GM12878 (cell line): ENCODE measurements around the gene DUSP10. TPM values are rescaled to one million over a fixed set of nuclear protein-coding genes. Genes with fewer than 3 reads are reported as not detected.

Experiments used
- ATAC-seq: fragments of 200-7000 bp; cut with Tn5 transposase; 3 replicates; pipeline ENCODE4 v1.9.1; 2020; ENCODE audit warnings: mild to moderate bottlenecking, moderate library complexity
- BruUV-seq: library from RNA; stranded (reverse); fragments of 400-500 nt; replicated peaks from 2 replicates; lab custom pipeline; 2021; lab: Mats Ljungman, UMichigan
- CTCF ChIA-PET: fragments of 300-600 bp; sonication (Branson Sonifier 250); formaldehyde crosslinking; extraction: SDS; loops from one replicate; lab custom pipeline; 2021; ENCODE audit warnings: inconsistent platforms; lab: Yijun Ruan, JAX
- POLR2A ChIA-PET: fragments of 350-600 bp; formaldehyde crosslinking; extraction: SDS; loops from one replicate; lab custom pipeline; 2021; ENCODE audit warnings: inconsistent platforms; lab: Charles Lee
- RAD21 ChIA-PET: fragments of 300-600 bp; sonication (Branson Sonifier 250); formaldehyde crosslinking; loops from one replicate; lab custom pipeline; 2023; ENCODE audit warnings: antibody characterized with exemption; ENCODE audit not compliant: unreplicated experiment; lab: Charles Lee
- SMC1A ChIA-PET: fragments of 300-600 bp; sonication (Branson Sonifier 250); formaldehyde crosslinking; loops from one replicate; lab custom pipeline; 2023; ENCODE audit not compliant: unreplicated experiment, uncharacterized antibody; lab: Charles Lee
- DNase-seq: peaks from one replicate; pipeline ENCODE4 v3.0.0-alpha.2; 2011; ENCODE audit warnings: low read depth, low spot score
- FAIRE-seq: peaks from 3 replicates; lab custom pipeline; 2011; peaks lifted over from hg19 to GRCh38; lab: Jason Lieb, UNC
- H2AFZ ChIP-seq: 2 replicates; pipeline ENCODE4 v1.6.0; 2011; ENCODE audit warnings: low read depth, low read length, control low read depth; ENCODE audit not compliant: control insufficient read depth
- H3K27ac ChIP-seq: 2 replicates; pipeline ENCODE4 v1.5.1; 2011; ENCODE audit warnings: control low read depth; ENCODE audit not compliant: control insufficient read depth, insufficient read depth
- H3K27me3 ChIP-seq, 2 experiments: replicated peaks in 1 of 2; 2 replicates each; pipeline versions ENCODE4 v1.6.0 to v1.6.1; 2011; ENCODE audit warnings: low read length in 1 of 2; ENCODE audit not compliant: control insufficient read depth in 2 of 2, insufficient read depth in 2 of 2
- H3K36me3 ChIP-seq, 2 experiments: 2 replicates each; pipeline ENCODE4 v1.5.1; 2011; ENCODE audit warnings: low read length in 1 of 2; ENCODE audit not compliant: control insufficient read depth in 2 of 2, insufficient read depth in 2 of 2
- H3K4me1 ChIP-seq: 2 replicates; pipeline ENCODE4 v1.6.1; 2011; ENCODE audit warnings: mild to moderate bottlenecking, low read length, moderate library complexity, mixed read lengths; ENCODE audit not compliant: control insufficient read depth, insufficient read depth
- H3K4me2 ChIP-seq: 2 replicates; pipeline ENCODE4 v1.6.0; 2011; ENCODE audit warnings: control low read depth; ENCODE audit not compliant: control insufficient read depth, insufficient read depth
- H3K4me3 ChIP-seq: fragments of 200-600 bp; sonication (generic); 2 replicates; pipeline ENCODE4 v1.5.1; 2016
- H3K79me2 ChIP-seq: 2 replicates; pipeline ENCODE4 v1.6.0; 2011; ENCODE audit warnings: low read length; ENCODE audit not compliant: control insufficient read depth, insufficient read depth
- H3K9ac ChIP-seq: 2 replicates; pipeline ENCODE4 v1.8.0; 2011; ENCODE audit warnings: low read length, control low read depth, mixed read lengths; ENCODE audit not compliant: control insufficient read depth, insufficient read depth
- H3K9me3 ChIP-seq: replicated peaks from 3 replicates; pipeline ENCODE4 v1.5.1; 2011; ENCODE audit warnings: mild to moderate bottlenecking, low read length; ENCODE audit not compliant: control insufficient read depth, insufficient read depth
- H4K20me1 ChIP-seq: 2 replicates; pipeline ENCODE4 v1.6.0; 2011; ENCODE audit not compliant: control insufficient read depth, insufficient read depth
- ATF7 ChIP-seq: fragments of 450-650 bp; IDR thresholded peaks from 2 replicates; pipeline ENCODE4 v1.6.1; 2016; ENCODE audit warnings: low read depth, mild to moderate bottlenecking
- EGR1 ChIP-seq, 2 experiments: IDR thresholded peaks; 1 replicate in 1 of 2; 2 replicates in 1 of 2; pipeline ENCODE4 v1.6.1; 2011 to 2012; ENCODE audit warnings: low read depth in 2 of 2, low read length in 2 of 2, borderline replicate concordance in 1 of 2, mild to moderate bottlenecking in 1 of 2, moderate library complexity in 1 of 2
- KDM1A ChIP-seq: fragments of 200-600 bp; sonication (generic); IDR thresholded peaks from 2 replicates; pipeline ENCODE4 v1.6.1; 2016; ENCODE audit warnings: borderline replicate concordance
- MEF2B ChIP-seq: fragments of 450-650 bp; IDR thresholded peaks from 2 replicates; pipeline ENCODE4 v1.6.1; 2018; ENCODE audit warnings: mild to moderate bottlenecking, moderate library complexity; ENCODE audit not compliant: partially characterized antibody, poor library complexity, severe bottlenecking
- POLR2AphosphoS2 ChIP-seq: IDR thresholded peaks from 2 replicates; pipeline ENCODE4 v1.6.1; 2011; ENCODE audit warnings: low read depth, mild to moderate bottlenecking, low read length, improper control_type of control experiment, moderate library complexity
- SIX5 ChIP-seq: IDR thresholded peaks from 2 replicates; pipeline ENCODE4 v1.6.1; 2011; ENCODE audit warnings: mild to moderate bottlenecking, low read depth, low read length, moderate library complexity; ENCODE audit not compliant: severe bottlenecking
- TCF7 ChIP-seq: IDR thresholded peaks from 2 replicates; pipeline ENCODE4 v1.6.1; 2014; ENCODE audit warnings: antibody characterized with exemption, borderline replicate concordance
- ZSCAN29 ChIP-seq: fragments of 450-650 bp; IDR thresholded peaks from 2 replicates; pipeline ENCODE4 v1.6.1; 2017; ENCODE audit warnings: mild to moderate bottlenecking, moderate library complexity
- WGBS: methylation state at CpG from one replicate; pipeline ENCODE4 v1.1.6; 2016; ENCODE audit warnings: low lambda C conversion rate; ENCODE audit not compliant: insufficient replicate concordance, insufficient coverage; ENCODE audit errors: missing lambda C conversion rate; 5-methylcytosine and 5-hydroxymethylcytosine counted together
- in situ Hi-C: fragments of 300-500 bp; cut with MboI; formaldehyde crosslinking; loops from 9 replicates; pipeline ENCODE4 v1.14.3; 2018; ENCODE audit warnings: mixed read lengths
- intact Hi-C: fragments of 100-400 bp; cut with micrococcal nuclease; formaldehyde crosslinking; loops from one replicate; pipeline ENCODE4 v1.14.2; 2022; ENCODE audit not compliant: unreplicated experiment
- polyA plus RNA-seq, 11 experiments: library from polyadenylated mRNA; depleted of rRNA in 4 of 11; unstranded in 6 of 11; stranded (reverse) in 5 of 11; fragments of >200 nt; fragmentation: Nextera tagmentation in 4 of 11; fragmentation: Illumina TruSeq in 1 of 11; extraction: Ambion mirVana in 4 of 11; extraction: Trizol in 1 of 11; gene quantifications; 1 replicate in 1 of 11; 2 replicates in 10 of 11; pipeline versions ENCODE4 v1.2.1 to v1.2.3, GENCODE V29; 2011 to 2016; ENCODE audit warnings: inconsistent platforms in 2 of 11, missing spikeins in 2 of 11, low read depth in 1 of 11
- total RNA-seq, 4 experiments: library from RNA; depleted of rRNA in 3 of 4; stranded (reverse); fragments of >200 nt in 3 of 4; fragmentation: Illumina TruSeq in 1 of 4; extraction: Trizol in 1 of 4; gene quantifications; 2 replicates each; pipeline versions ENCODE4 v1.2.1 to v1.2.3, GENCODE V29; 2013 to 2021
- TF ChIP-seq, protein P1 (sequence below): fragments of 450-650 bp; IDR thresholded peaks from 2 replicates; pipeline ENCODE4 v1.6.1; 2016; ENCODE audit warnings: mild to moderate bottlenecking

Gene DUSP10
- total and polyA plus RNA-seq, 10 of the 15 experiments (the other 5 are each of a cell fraction or from before 2014, with no cell fraction given), result 20.3 to 38.4 (median 27.8) TPM

DNA sequence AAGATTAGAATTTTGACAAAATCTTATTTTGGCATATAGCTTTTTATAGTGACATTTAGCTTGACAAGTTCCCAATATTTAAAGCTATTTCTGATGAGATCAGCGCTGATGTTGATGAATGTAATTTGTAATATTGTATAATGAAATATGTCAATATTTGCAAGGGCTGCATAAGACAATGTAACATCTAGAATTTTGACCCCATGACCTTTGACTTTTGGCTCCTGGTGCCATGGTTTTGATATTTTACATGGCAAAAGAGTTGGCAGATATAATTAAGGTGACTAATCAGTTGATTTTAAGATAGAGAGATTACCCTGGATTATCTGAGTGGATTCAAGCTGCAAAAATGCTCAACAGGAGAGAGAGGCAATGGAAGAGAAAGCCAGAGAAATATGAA lies 63.9 kb downstream of the DUSP10 start:
- H3K9me3 ChIP-seq, result no peaks in the 10 kb centered on the region; the same call in 2 of the 3 replicates
- FAIRE-seq (no peak), DNase-seq (no peak), ATAC-seq (no peak)
- WGBS, result 94% methylated on average over 1 of the region's 1 CpG
- intact Hi-C loops, result no loop called here
- POLR2A ChIA-PET, result interaction anchor here (1.1 kb wide), 1 partner anchor 14 kb away, joined by 3 read pairs; no protein-coding TSS in a partner anchor
- CTCF ChIA-PET, result interaction anchor here (0.9 to 1.9 kb wide), 4 partner anchors 8 to 31 kb away, joined by 3 to 7 read pairs (median 3); no protein-coding TSS in a partner anchor
- in situ Hi-C loops, result no loop called here
- H3K4me2 ChIP-seq, result no peak overlapping the region
- no peaks in the 10 kb centered on the region for H4K20me1 ChIP-seq
- TF ChIP-seq TCF7, result no peak
- TF ChIP-seq, protein P1, sequence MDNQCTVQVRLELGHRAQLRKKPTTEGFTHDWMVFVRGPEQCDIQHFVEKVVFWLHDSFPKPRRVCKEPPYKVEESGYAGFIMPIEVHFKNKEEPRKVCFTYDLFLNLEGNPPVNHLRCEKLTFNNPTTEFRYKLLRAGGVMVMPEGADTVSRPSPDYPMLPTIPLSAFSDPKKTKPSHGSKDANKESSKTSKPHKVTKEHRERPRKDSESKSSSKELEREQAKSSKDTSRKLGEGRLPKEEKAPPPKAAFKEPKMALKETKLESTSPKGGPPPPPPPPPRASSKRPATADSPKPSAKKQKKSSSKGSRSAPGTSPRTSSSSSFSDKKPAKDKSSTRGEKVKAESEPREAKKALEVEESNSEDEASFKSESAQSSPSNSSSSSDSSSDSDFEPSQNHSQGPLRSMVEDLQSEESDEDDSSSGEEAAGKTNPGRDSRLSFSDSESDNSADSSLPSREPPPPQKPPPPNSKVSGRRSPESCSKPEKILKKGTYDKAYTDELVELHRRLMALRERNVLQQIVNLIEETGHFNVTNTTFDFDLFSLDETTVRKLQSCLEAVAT, result no peak
- TF ChIP-seq POLR2AphosphoS2, result no peak
- no peak for TF ChIP-seq ATF7
- TF ChIP-seq KDM1A, result no peak
- TF ChIP-seq MEF2B, result no peak
- no peak for TF ChIP-seq EGR1 (IDR thresholded peaks at IDR 0.05; ENCODE audit: borderline replicate concordance in 1 of 2, low read depth in 2 of 2, low read length in 2 of 2)
- TF ChIP-seq SIX5, result no peak
- no peak for TF ChIP-seq ZSCAN29
- TF ChIP-seq, all 136 proteins: peak for 0
- Histone ChIP-seq H3K4me1 (no peaks in the 10 kb centered on the region), H3K36me3 (no peaks in the 10 kb centered on the region), H3K27ac (no peak overlapping the region), H3K9ac (no peak overlapping the region), H3K79me2 (no peaks in the 10 kb centered on the region), H2AFZ (no peak overlapping the region), H3K4me3 (no peak overlapping the region), H3K27me3 (no peaks in the 10 kb centered on the region)
- BruUV-seq, result no TSS peak
- ChIA-PET RAD21 (no interaction called here), SMC1A (interaction anchor here (0.9 to 3.4 kb wide), 9 partner anchors 9 to 66 kb away, joined by 3 to 13 read pairs (median 3); no protein-coding TSS in a partner anchor)
